GM23248 (cell line): Measurements from ENCODE around the gene MN1. TPM values are rescaled to one million over a fixed set of nuclear protein-coding genes. Genes with fewer than 3 reads are reported as not detected.

Source experiments
- DNase-seq: peaks from one replicate; pipeline ENCODE4 v3.0.0-alpha.2; 2015
- H2AFZ ChIP-seq: fragments of 200-600 bp; sonication (generic); 2 replicates; pipeline ENCODE4 v1.6.1; 2016; ENCODE audit warnings: antibody characterized with exemption
- H3F3A ChIP-seq: fragments of 200-600 bp; sonication (generic); 2 replicates; pipeline ENCODE4 v1.6.1; 2016; ENCODE audit warnings: mild to moderate bottlenecking, antibody characterized with exemption, mixed run types; ENCODE audit not compliant: insufficient read depth
- H3K27ac ChIP-seq: fragments of 200-600 bp; sonication (generic); 2 replicates; pipeline ENCODE4 v1.5.1; 2016; ENCODE audit warnings: mild to moderate bottlenecking
- H3K27me3 ChIP-seq: fragments of 200-600 bp; sonication (generic); replicated peaks from 2 replicates; pipeline ENCODE4 v1.6.1; 2016; ENCODE audit warnings: mild to moderate bottlenecking; ENCODE audit not compliant: insufficient read depth
- H3K36me3 ChIP-seq: fragments of 200-600 bp; sonication (generic); 2 replicates; pipeline ENCODE4 v1.6.1; 2016; ENCODE audit warnings: low read depth, mild to moderate bottlenecking
- H3K4me1 ChIP-seq: fragments of 200-600 bp; sonication (generic); 2 replicates; pipeline ENCODE4 v1.6.1; 2016; ENCODE audit warnings: mild to moderate bottlenecking; ENCODE audit not compliant: insufficient read depth
- H3K4me2 ChIP-seq: fragments of 200-600 bp; sonication (generic); one replicate; pipeline ENCODE4 v1.6.1; 2016; ENCODE audit warnings: mild to moderate bottlenecking; ENCODE audit not compliant: unreplicated experiment
- H3K4me3 ChIP-seq: fragments of 200-600 bp; sonication (generic); 2 replicates; pipeline ENCODE4 v1.5.1; 2016; ENCODE audit warnings: mild to moderate bottlenecking
- H3K79me2 ChIP-seq: fragments of 200-600 bp; sonication (generic); 2 replicates; pipeline ENCODE4 v1.6.1; 2016; ENCODE audit warnings: mild to moderate bottlenecking; ENCODE audit not compliant: insufficient read depth
- H3K9ac ChIP-seq: fragments of 200-600 bp; sonication (generic); 2 replicates; pipeline ENCODE4 v1.6.1; 2016; ENCODE audit warnings: mild to moderate bottlenecking
- H3K9me2 ChIP-seq: fragments of 200-600 bp; sonication (generic); 2 replicates; pipeline ENCODE4 v1.6.1; 2016; ENCODE audit warnings: mixed run types, mild to moderate bottlenecking, moderate library complexity; ENCODE audit not compliant: insufficient read depth
- H3K9me3 ChIP-seq: fragments of 200-600 bp; sonication (generic); one replicate; pipeline ENCODE4 v1.6.1; 2017; ENCODE audit warnings: low read depth
- H4K20me1 ChIP-seq: fragments of 200-600 bp; sonication (generic); 2 replicates; pipeline ENCODE4 v1.6.0; 2016; ENCODE audit not compliant: insufficient read depth
- EZH2 ChIP-seq: fragments of 200-600 bp; sonication (generic); IDR thresholded peaks from 2 replicates; pipeline ENCODE4 v1.6.1; 2018; ENCODE audit warnings: antibody characterized with exemption, mild to moderate bottlenecking; ENCODE audit not compliant: insufficient read depth, poor library complexity, severe bottlenecking
- EZH2phosphoT487 ChIP-seq: fragments of 200-600 bp; sonication (generic); IDR thresholded peaks from 2 replicates; pipeline ENCODE4 v1.6.1; 2018; ENCODE audit warnings: antibody characterized with exemption, moderate library complexity, mild to moderate bottlenecking, low read depth; ENCODE audit not compliant: insufficient read depth
- WGBS, 2 experiments: methylation state at CpG; one replicate each; pipeline ENCODE4 v1.1.6; 2015 to 2017; ENCODE audit warnings: low lambda C conversion rate in 2 of 2, low coverage in 1 of 2; ENCODE audit errors: missing lambda C conversion rate in 2 of 2; 5-methylcytosine and 5-hydroxymethylcytosine counted together
- in situ Hi-C: fragments of 300-500 bp; cut with MboI; formaldehyde crosslinking; loops from 2 replicates; pipeline ENCODE4 v1.15.0; 2020
- polyA plus RNA-seq: library from polyadenylated mRNA; unstranded; fragments of >200 nt; fragmentation: Nextera tagmentation; extraction: Ambion mirVana; gene quantifications from 2 replicates; pipeline ENCODE4 v1.2.1, GENCODE V29; 2016
- total RNA-seq: library from RNA; depleted of rRNA; stranded (reverse); fragments of >200 nt; shearing (Covaris generic); gene quantifications from 2 replicates; pipeline ENCODE4 v1.2.3, GENCODE V29; 2014

Gene MN1
- total and polyA plus RNA-seq, 2 experiments from 2014 or later, result 4.2 to 24.8 TPM

DNA sequence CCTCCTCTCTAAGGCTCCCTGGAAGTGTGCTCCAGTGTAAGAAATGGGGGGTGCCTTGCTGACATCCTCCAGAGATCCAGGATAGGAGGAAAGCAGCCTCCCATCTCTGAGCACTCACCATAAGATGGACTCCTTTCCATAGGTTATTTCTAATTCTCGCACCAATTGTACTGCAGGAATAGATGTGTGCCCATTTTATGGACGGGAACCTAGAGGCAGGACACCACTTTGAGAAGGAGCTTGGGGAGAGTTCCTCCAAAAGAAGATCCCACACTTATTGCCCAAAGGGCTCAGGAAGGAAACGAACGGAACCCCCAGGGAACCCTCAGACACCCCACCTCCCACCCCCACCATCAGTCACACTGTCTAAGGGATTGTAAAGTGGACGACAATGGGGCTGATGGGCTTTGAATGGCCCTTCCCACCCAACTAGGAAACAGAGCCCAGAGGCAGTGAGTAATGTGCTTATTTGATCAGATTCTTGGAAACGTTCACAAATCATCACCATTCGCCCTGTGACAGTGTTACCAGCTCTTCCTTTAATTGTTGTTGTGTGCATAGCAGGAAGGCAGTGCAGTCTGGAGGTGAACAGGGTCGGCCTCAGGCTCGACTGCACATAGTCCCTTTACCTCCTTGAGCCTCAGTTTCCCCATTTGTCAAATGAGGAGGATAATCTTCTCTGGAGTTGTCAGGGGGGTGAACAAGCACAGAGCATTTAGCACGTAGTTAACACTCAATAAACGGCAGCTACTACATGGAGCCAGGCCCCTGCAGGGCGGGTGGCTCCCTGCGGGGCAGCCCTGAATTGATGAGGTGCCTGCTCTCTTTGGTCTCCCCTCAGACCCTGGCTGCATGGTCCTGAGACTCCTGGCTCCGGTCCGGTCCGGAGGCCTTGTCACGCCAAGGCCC lies 8.4 kb upstream of the MN1 start:
- 35 to 46% methylated on average over 14 to 16 of the region's 17 CpGs for WGBS, 2 experiments
- H2AFZ ChIP-seq, result peak overlapping the region; percentile 53
- in situ Hi-C loops, result loop anchor here (10.0 to 25.0 kb wide), 3 partner anchors 405 to 1055 kb away; no protein-coding TSS in a partner anchor
- no peaks in the 10 kb centered on the region for H3K9me3 ChIP-seq
- H3K9me2 ChIP-seq, result no peaks in the 10 kb centered on the region
- no peaks in the 10 kb centered on the region for H3K27me3 ChIP-seq
- no peak overlapping the region for H3K4me3 ChIP-seq
- H4K20me1 ChIP-seq, result no peaks in the 10 kb centered on the region
- peak overlapping the region; percentile 42 for H3K4me2 ChIP-seq
- H3K4me1 ChIP-seq, result peaks cover 11% of the 10 kb centered on the region; the same call in 1 of the 2 replicates
- 0 out of 2 replicates have a peak, but pooled peaks cover 4% of the 10 kb centered on the region for H3F3A ChIP-seq
- peak overlapping the region; percentile 47; the same call in 1 of the 2 replicates for H3K9ac ChIP-seq
- H3K27ac ChIP-seq, result peak overlapping the region; percentile 48
- TF ChIP-seq EZH2phosphoT487 (no peak), EZH2 (no peak)
- DNase-seq, result no peak
- no peaks in the 10 kb centered on the region for H3K36me3 ChIP-seq
- no peaks in the 10 kb centered on the region for H3K79me2 ChIP-seq

DNA sequence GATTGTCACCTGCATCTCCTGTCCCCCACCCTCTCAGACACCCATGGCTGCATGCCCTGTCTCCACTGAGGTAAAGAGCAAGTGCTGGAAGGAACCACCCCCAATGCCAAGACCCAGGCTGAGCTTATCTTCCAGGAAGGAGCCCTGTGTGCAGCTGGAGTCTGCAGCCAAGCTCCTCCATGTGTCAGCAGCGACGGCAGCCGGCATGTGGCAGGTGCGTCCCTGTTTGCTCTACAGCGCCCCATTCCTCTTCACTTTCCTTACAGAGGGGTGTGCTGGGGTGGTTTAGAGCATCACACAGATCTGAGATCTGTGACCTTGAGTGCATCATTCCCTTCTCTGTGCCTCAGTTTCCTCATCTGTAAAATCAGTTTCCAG lies 7.7 kb upstream of the MN1 start:
- Histone ChIP-seq H3K4me3 (no peak overlapping the region), H3K9ac (no peak overlapping the region), H4K20me1 (no peaks in the 10 kb centered on the region), H3K4me1 (peaks cover 11% of the 10 kb centered on the region; the same call in 1 of the 2 replicates), H3K9me3 (no peaks in the 10 kb centered on the region), H2AFZ (no peak overlapping the region), H3K4me2 (no peak overlapping the region), H3F3A (0 out of 2 replicates have a peak, but pooled peaks cover 4% of the 10 kb centered on the region), H3K9me2 (no peaks in the 10 kb centered on the region), H3K27ac (no peak overlapping the region), H3K36me3 (no peaks in the 10 kb centered on the region), H3K79me2 (no peaks in the 10 kb centered on the region), H3K27me3 (no peaks in the 10 kb centered on the region)
- no peak for DNase-seq
- TF ChIP-seq EZH2 (no peak), EZH2phosphoT487 (no peak)
- in situ Hi-C loops, result loop anchor here (10.0 to 25.0 kb wide), 3 partner anchors 404 to 1054 kb away; no protein-coding TSS in a partner anchor
- 96 to 97% methylated on average over 5 of the region's 5 CpGs for WGBS, 2 experiments

DNA sequence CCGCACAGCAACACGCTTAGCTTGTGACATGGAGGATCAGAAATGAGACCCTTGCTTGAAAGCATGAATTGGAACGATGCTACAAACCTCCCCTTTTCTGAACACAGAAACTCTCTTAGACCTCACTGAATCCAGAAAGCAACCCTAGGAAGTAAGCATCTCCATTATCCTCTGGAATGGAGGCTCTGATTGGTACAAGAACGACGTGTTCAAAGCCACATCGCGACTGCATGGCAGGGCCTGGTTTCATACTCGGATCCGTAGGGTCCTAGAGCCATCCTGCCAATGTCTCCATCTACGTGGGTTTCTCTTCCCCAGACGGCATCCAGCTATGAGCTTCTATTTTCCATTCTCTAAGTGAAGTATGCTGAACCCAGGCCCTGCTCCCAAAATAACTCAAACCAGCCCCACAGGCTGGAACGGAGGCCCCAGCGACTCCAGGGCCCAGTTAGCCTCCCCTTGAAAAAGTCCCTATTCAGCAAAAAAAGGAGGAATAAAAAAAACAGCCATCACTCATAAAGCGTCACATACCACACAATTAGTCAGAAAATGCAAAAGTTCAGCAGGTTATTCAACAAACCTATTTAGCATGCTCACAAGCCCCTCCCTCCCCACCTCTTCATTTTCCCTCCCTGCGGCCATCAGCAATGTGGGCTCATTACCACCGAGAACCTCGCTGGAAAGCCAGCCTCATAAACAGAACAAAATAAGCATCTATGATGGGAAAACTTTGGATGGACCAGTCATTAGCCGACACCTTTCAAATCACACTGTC lies 7.1 kb upstream of the MN1 start:
- Histone ChIP-seq H3K4me3 (no peak overlapping the region), H3K4me1 (peaks cover 11% of the 10 kb centered on the region; the same call in 1 of the 2 replicates), H3F3A (0 out of 2 replicates have a peak, but pooled peaks cover 4% of the 10 kb centered on the region)

DNA sequence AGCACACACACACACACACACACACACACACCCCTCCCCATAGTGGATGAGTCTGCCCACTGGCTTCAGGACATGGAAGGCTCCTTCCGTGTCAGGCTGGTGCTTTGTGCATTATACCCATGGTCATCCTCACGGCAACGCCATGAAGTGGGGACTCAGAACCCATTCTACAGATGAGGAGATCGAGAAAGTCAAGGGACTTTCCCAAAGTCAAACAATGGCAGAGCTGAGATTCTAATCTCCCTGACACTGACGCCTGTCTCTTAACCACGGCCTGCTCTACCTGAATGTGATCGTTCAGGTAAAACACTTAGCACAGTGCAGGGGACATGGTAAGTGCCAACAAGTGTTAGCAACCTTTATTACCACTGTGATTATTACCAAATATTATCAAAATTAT lies 4.3 kb upstream of the MN1 start:
- DNase-seq, result no peak
- Histone ChIP-seq H3K9me2 (no peaks in the 10 kb centered on the region), H3K36me3 (no peaks in the 10 kb centered on the region), H3K79me2 (no peaks in the 10 kb centered on the region), H2AFZ (no peak overlapping the region), H3K4me1 (peaks cover 8% of the 10 kb centered on the region; the same call in 1 of the 2 replicates), H3K27me3 (no peaks in the 10 kb centered on the region), H3K4me2 (no peak overlapping the region), H3K27ac (no peak overlapping the region), H3F3A (0 out of 2 replicates have a peak, but pooled peaks cover 4% of the 10 kb centered on the region), H3K9me3 (no peaks in the 10 kb centered on the region), H3K9ac (no peak overlapping the region), H3K4me3 (no peak overlapping the region), H4K20me1 (no peaks in the 10 kb centered on the region)
- in situ Hi-C loops, result loop anchor here (10.0 to 25.0 kb wide), 3 partner anchors 401 to 1051 kb away; no protein-coding TSS in a partner anchor
- no peak for TF ChIP-seq EZH2
- TF ChIP-seq EZH2phosphoT487, result no peak
- WGBS, 2 experiments, result 90 to 92% methylated on average over 7 of the region's 7 CpGs

More for the DNA sequence above, 7.1 kb upstream of the MN1 start:
- in situ Hi-C loops, result loop anchor here (10.0 to 25.0 kb wide), 3 partner anchors 404 to 1054 kb away; no protein-coding TSS in a partner anchor
- H4K20me1 ChIP-seq, result no peaks in the 10 kb centered on the region
- no peaks in the 10 kb centered on the region for H3K9me2 ChIP-seq
- no peaks in the 10 kb centered on the region for H3K27me3 ChIP-seq
- TF ChIP-seq EZH2phosphoT487 (no peak), EZH2 (no peak)
- no peak overlapping the region for H3K27ac ChIP-seq
- H2AFZ ChIP-seq, result no peak overlapping the region
- 74 to 85% methylated on average over 18 of the region's 18 CpGs for WGBS, 2 experiments
- no peaks in the 10 kb centered on the region for H3K36me3 ChIP-seq
- H3K79me2 ChIP-seq, result no peaks in the 10 kb centered on the region
- H3K9ac ChIP-seq, result no peak overlapping the region
- H3K9me3 ChIP-seq, result no peaks in the 10 kb centered on the region
- no peak overlapping the region for H3K4me2 ChIP-seq
- DNase-seq, result no peak
